Measurements from ENCODE around the gene PLEKHA3. TPM values are rescaled to one million over a fixed set of nuclear protein-coding genes. Genes with fewer than 3 reads are reported as not detected.

PLEKHA3 gene
- total and polyA plus RNA-seq, 9 of the 15 experiments (the other 6 are each of a cell fraction or from before 2014, with no cell fraction given): 2.3 to 23.4 (median 10.5) TPM

DNA sequence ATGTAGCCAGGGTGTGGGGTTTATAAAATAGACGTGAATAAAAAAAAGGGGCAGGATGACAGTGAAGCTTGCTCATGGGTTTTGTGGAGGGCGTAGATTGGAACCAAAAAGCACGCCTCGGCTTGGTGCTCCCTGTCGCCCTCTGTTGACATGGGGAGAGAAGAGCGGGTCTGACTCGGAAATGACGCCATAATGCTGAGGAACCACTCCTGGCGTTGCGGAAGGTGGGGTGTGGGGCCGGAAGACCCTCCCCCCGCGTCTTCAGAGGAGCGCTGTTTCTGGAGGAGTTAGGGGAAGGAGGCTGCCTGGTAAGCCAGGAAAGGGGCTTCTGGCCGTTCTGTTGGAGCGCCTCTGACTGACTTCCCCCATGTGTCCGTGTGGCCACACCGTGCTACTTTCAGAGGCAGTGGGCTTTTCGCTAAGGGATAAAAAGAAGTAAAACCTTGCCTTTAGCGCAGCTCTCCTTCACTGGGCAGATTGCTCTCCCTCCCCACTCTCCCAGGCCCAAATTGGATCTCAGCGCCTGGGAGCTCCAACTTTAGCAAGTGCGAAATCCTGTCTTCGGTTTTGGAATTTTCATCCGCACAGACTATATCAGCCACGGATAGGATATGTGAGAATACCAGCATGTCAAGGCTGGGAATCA is 42.8 kb downstream of the PLEKHA3 start (continued):
- TF ChIP-seq, protein P1, sequence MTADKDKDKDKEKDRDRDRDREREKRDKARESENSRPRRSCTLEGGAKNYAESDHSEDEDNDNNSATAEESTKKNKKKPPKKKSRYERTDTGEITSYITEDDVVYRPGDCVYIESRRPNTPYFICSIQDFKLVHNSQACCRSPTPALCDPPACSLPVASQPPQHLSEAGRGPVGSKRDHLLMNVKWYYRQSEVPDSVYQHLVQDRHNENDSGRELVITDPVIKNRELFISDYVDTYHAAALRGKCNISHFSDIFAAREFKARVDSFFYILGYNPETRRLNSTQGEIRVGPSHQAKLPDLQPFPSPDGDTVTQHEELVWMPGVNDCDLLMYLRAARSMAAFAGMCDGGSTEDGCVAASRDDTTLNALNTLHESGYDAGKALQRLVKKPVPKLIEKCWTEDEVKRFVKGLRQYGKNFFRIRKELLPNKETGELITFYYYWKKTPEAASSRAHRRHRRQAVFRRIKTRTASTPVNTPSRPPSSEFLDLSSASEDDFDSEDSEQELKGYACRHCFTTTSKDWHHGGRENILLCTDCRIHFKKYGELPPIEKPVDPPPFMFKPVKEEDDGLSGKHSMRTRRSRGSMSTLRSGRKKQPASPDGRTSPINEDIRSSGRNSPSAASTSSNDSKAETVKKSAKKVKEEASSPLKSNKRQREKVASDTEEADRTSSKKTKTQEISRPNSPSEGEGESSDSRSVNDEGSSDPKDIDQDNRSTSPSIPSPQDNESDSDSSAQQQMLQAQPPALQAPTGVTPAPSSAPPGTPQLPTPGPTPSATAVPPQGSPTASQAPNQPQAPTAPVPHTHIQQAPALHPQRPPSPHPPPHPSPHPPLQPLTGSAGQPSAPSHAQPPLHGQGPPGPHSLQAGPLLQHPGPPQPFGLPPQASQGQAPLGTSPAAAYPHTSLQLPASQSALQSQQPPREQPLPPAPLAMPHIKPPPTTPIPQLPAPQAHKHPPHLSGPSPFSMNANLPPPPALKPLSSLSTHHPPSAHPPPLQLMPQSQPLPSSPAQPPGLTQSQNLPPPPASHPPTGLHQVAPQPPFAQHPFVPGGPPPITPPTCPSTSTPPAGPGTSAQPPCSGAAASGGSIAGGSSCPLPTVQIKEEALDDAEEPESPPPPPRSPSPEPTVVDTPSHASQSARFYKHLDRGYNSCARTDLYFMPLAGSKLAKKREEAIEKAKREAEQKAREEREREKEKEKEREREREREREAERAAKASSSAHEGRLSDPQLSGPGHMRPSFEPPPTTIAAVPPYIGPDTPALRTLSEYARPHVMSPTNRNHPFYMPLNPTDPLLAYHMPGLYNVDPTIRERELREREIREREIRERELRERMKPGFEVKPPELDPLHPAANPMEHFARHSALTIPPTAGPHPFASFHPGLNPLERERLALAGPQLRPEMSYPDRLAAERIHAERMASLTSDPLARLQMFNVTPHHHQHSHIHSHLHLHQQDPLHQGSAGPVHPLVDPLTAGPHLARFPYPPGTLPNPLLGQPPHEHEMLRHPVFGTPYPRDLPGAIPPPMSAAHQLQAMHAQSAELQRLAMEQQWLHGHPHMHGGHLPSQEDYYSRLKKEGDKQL (CRISPR knock-in tag; IDR thresholded peaks at IDR 0.05; ENCODE audit: borderline replicate concordance): no peak
- no peak; the same call in 1 of the 2 replicates for TF ChIP-seq PHB (CRISPR knock-in tag; IDR thresholded peaks at IDR 0.05)
- TF ChIP-seq RFX7 (CRISPR knock-in tag; IDR thresholded peaks at IDR 0.05): no peak
- TF ChIP-seq KLF1 (tag; IDR thresholded peaks at IDR 0.05): no peak
- 0 out of 2 replicates have a peak, but pooled peaks have one; percentile 19 for TF ChIP-seq DPF2 (IDR thresholded peaks at IDR 0.05)
- TF ChIP-seq, protein P2, sequence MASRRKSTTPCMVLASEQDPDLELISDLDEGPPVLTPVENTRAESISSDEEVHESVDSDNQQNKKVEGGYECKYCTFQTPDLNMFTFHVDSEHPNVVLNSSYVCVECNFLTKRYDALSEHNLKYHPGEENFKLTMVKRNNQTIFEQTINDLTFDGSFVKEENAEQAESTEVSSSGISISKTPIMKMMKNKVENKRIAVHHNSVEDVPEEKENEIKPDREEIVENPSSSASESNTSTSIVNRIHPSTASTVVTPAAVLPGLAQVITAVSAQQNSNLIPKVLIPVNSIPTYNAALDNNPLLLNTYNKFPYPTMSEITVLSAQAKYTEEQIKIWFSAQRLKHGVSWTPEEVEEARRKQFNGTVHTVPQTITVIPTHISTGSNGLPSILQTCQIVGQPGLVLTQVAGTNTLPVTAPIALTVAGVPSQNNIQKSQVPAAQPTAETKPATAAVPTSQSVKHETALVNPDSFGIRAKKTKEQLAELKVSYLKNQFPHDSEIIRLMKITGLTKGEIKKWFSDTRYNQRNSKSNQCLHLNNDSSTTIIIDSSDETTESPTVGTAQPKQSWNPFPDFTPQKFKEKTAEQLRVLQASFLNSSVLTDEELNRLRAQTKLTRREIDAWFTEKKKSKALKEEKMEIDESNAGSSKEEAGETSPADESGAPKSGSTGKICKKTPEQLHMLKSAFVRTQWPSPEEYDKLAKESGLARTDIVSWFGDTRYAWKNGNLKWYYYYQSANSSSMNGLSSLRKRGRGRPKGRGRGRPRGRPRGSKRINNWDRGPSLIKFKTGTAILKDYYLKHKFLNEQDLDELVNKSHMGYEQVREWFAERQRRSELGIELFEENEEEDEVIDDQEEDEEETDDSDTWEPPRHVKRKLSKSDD (conservative IDR thresholded peaks at IDR 0.05; ENCODE audit: low read length): peak; percentile 37
- peak; percentile 75; the same call in 1 of the 2 replicates for TF ChIP-seq PML (IDR thresholded peaks at IDR 0.05; ENCODE audit: low read length)
- TF ChIP-seq, protein P3, sequence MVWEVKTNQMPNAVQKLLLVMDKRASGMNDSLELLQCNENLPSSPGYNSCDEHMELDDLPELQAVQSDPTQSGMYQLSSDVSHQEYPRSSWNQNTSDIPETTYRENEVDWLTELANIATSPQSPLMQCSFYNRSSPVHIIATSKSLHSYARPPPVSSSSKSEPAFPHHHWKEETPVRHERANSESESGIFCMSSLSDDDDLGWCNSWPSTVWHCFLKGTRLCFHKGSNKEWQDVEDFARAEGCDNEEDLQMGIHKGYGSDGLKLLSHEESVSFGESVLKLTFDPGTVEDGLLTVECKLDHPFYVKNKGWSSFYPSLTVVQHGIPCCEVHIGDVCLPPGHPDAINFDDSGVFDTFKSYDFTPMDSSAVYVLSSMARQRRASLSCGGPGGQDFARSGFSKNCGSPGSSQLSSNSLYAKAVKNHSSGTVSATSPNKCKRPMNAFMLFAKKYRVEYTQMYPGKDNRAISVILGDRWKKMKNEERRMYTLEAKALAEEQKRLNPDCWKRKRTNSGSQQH (CRISPR knock-in tag; IDR thresholded peaks at IDR 0.05): no peak
- TF ChIP-seq FUS (optimal IDR thresholded peaks at IDR 0.05; ENCODE audit: low read depth, low read length): no peak
- TF ChIP-seq GTF2F1 (IDR thresholded peaks at IDR 0.05; ENCODE audit: low read depth, low read length): no peak
- TF ChIP-seq ZC3H4 (CRISPR knock-in tag; IDR thresholded peaks at IDR 0.05; ENCODE audit: borderline replicate concordance): no peak
- TF ChIP-seq POLR2A (conservative IDR thresholded peaks at IDR 0.05): peak; percentile 95
